Glutamatergic neuron (in vitro differentiated cells): Measurements from ENCODE around the gene CAPN9. TPM values are rescaled to one million over a fixed set of nuclear protein-coding genes. Genes with fewer than 3 reads are reported as not detected.

Experiments used
- DNase-seq: peaks from one replicate; pipeline ENCODE4 v3.0.0; 2022
- H3K27ac Mint-ChIP-seq: one replicate; pipeline ENCODE4 v1.8.0; 2020; ENCODE audit warnings: mild to moderate bottlenecking, mixed read lengths, inconsistent platforms; ENCODE audit not compliant: unreplicated experiment
- H3K27me3 Mint-ChIP-seq: one replicate; pipeline ENCODE4 v1.8.0; 2020; ENCODE audit warnings: mild to moderate bottlenecking, moderate library complexity, mixed read lengths, inconsistent platforms; ENCODE audit not compliant: unreplicated experiment
- H3K36me3 Mint-ChIP-seq: one replicate; pipeline ENCODE4 v1.8.0; 2020; ENCODE audit warnings: mild to moderate bottlenecking, mixed read lengths, inconsistent platforms; ENCODE audit not compliant: unreplicated experiment
- H3K4me1 Mint-ChIP-seq: one replicate; pipeline ENCODE4 v1.8.0; 2020; ENCODE audit warnings: mild to moderate bottlenecking, low read depth, mixed read lengths, inconsistent platforms; ENCODE audit not compliant: unreplicated experiment
- H3K4me3 Mint-ChIP-seq: one replicate; pipeline ENCODE4 v1.8.0; 2020; ENCODE audit warnings: mild to moderate bottlenecking, mixed read lengths, inconsistent platforms; ENCODE audit not compliant: unreplicated experiment
- H3K9me3 Mint-ChIP-seq: one replicate; pipeline ENCODE4 v1.8.0; 2020; ENCODE audit warnings: mild to moderate bottlenecking, moderate library complexity, mixed read lengths, inconsistent platforms; ENCODE audit not compliant: unreplicated experiment
- CTCF ChIP-seq: fragments of 200-600 bp; sonication (generic); IDR thresholded peaks from one replicate; pipeline ENCODE4 v1.5.0; 2021; ENCODE audit not compliant: partially characterized antibody, unreplicated experiment
- total RNA-seq: library from RNA; stranded (reverse); fragmentation: NEBNext Ultra II Directional; extraction: Animal tissue kit (Norgen Biotek cat#: 25700); gene quantifications from one replicate; pipeline ENCODE4 v1.2.1, GENCODE V29; 2021; ENCODE audit not compliant: unreplicated experiment

The CAPN9 gene
- total RNA-seq, 1 donor from 2014 or later = not detected

- Mint-ChIP-seq H3K4me1 (no peaks in the 10 kb centered on the region), H3K36me3 (no peaks in the 10 kb centered on the region), H3K27ac (no peak overlapping the region), H3K9me3 (no peaks in the 10 kb centered on the region), H3K27me3 (no peaks in the 10 kb centered on the region), H3K4me3 (no peak overlapping the region)
- TF ChIP-seq CTCF = no peak
- no peak for DNase-seq
These were observed 59.4 kb downstream of the CAPN9 start for GRCh38 chr1:230806552-230806951.

- no peak for DNase-seq
- no peak overlapping the region for H3K4me3 Mint-ChIP-seq
- no peak overlapping the region for H3K27ac Mint-ChIP-seq
- H3K36me3 Mint-ChIP-seq = no peaks in the 10 kb centered on the region
- no peaks in the 10 kb centered on the region for H3K27me3 Mint-ChIP-seq
- no peak for TF ChIP-seq CTCF
- H3K4me1 Mint-ChIP-seq = no peaks in the 10 kb centered on the region
- H3K9me3 Mint-ChIP-seq = no peaks in the 10 kb centered on the region
These were observed 59.8 kb downstream of the CAPN9 start for GRCh38 chr1:230807029-230807428.

- H3K27me3 Mint-ChIP-seq = no peaks in the 10 kb centered on the region
- no peak for TF ChIP-seq CTCF
- DNase-seq = no peak
- peaks cover 6% of the 10 kb centered on the region for H3K36me3 Mint-ChIP-seq
- no peaks in the 10 kb centered on the region for H3K4me1 Mint-ChIP-seq
- H3K9me3 Mint-ChIP-seq = no peaks in the 10 kb centered on the region
- no peak overlapping the region for H3K27ac Mint-ChIP-seq
- no peak overlapping the region for H3K4me3 Mint-ChIP-seq
These were observed 60.5 kb downstream of the CAPN9 start for GRCh38 chr1:230807561-230808280.

- DNase-seq = no peak
- peaks cover 12% of the 10 kb centered on the region for H3K36me3 Mint-ChIP-seq
- H3K4me3 Mint-ChIP-seq = no peak overlapping the region
- no peaks in the 10 kb centered on the region for H3K27me3 Mint-ChIP-seq
- TF ChIP-seq CTCF = no peak
- H3K27ac Mint-ChIP-seq = no peak overlapping the region
- no peaks in the 10 kb centered on the region for H3K4me1 Mint-ChIP-seq
- H3K9me3 Mint-ChIP-seq = no peaks in the 10 kb centered on the region
These were observed 61.2 kb downstream of the CAPN9 start for GRCh38 chr1:230808281-230808872.

GRCh38 chr1:230809256-230809990 is 62.2 kb downstream of the CAPN9 start:
- Mint-ChIP-seq H3K4me3 (no peak overlapping the region), H3K27ac (no peak overlapping the region), H3K36me3 (peaks cover 12% of the 10 kb centered on the region), H3K4me1 (no peaks in the 10 kb centered on the region), H3K9me3 (no peaks in the 10 kb centered on the region), H3K27me3 (no peaks in the 10 kb centered on the region)
- no peak for TF ChIP-seq CTCF
- DNase-seq = no peak
